ENCODE measurements around the gene SUSD1.

DNA sequence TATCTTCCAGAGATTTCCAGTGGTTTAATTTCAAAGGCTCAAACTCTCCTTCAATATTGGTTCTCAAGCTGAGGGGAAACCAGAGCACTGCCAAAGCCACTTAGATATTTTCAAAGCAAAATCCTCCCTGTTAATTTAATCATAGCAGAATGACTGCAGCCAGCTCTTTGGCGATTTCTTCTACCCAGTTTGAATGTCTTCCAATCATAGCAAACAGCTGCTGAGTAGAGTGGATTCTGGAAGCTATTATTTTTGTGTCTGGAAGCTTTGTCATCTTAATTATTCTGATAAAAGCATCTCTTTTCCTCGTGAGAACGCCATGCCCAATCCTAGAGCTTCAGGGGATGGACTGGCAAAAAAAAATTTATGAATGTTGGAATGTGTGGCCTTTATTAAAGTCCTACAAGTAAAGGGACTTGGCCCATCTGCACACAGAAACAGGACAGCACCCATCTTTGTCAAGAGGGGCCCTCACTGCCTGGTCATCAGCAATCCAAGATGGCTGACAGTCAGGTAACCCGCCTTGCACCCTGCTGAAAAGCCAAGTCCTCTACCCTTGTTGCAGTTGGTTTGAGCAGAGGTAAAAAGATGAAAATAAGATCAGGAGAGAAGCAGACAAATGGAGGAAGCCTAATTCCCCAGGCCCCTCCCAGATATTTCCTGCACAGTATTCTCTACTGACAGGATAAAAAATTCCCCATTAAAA, 125.1 kb downstream of the SUSD1 start:
- TF ChIP-seq FOXP2 (optimal IDR thresholded peaks at IDR 0.05; ENCODE audit: control extremely low read depth, extremely low read length, insufficient read depth) (no peak), POLR2AphosphoS5 (IDR thresholded peaks at IDR 0.05; ENCODE audit: borderline replicate concordance, low read depth, low read length) (no peak), EZH2 (IDR thresholded peaks at IDR 0.05) (no peak)
